Umbilical cord (tissue), 2 donors: Measurements from ENCODE around the gene ZNF611. TPM values are rescaled to one million over a fixed set of nuclear protein-coding genes. Genes with fewer than 3 reads are reported as not detected.
"Not testable (repeated sequence)": the region's sequence is repeated elsewhere in the genome, so short reads cannot be mapped to it uniquely, and the experiment has no call there.

Experiments used
- DNase-seq: peaks from one replicate; pipeline ENCODE4 v3.0.0-alpha.2; 2015; ENCODE audit warnings: low spot score
- total RNA-seq: library from RNA; depleted of rRNA; stranded (reverse); fragments of >200 nt; gene quantifications from one replicate; pipeline ENCODE4 v1.2.3, GENCODE V29; 2014; ENCODE audit warnings: low replicate concordance; ENCODE audit not compliant: insufficient read depth

The ZNF611 gene
- total RNA-seq, 1 donor from 2014 or later: 15.2 TPM

- DNase-seq: no peak
Observed at GRCh38 chr19:52716522-52716921, 18.3 kb downstream of the ZNF611 start.

- DNase-seq: not testable (repeated sequence)
Observed at GRCh38 chr19:52715902-52716301, 18.9 kb downstream of the ZNF611 start.

DNA sequence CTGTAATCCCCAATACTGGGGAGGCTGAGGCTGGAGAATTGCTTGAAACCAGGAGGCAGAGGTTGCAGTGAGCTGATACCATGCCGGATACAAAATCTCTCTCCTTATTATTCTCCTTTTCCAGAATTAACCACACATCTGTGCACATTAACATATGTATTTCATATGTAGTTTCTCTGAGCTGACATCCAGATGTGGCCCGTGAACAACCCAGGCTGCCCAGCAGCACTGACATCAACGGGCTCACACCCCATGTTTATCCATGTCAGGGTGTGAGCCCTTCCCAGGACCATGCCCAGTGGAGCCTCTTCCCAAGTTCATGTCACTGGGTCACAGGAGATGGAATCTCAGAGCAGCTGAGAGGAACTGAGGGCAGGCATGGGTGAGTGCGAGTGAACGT is 19.5 kb downstream of the ZNF611 start:
- not testable (repeated sequence) for DNase-seq

- not testable (repeated sequence) for DNase-seq
Observed at GRCh38 chr19:52713051-52713450, 21.8 kb downstream of the ZNF611 start.

- DNase-seq: not testable (repeated sequence)
Observed at GRCh38 chr19:52711661-52712060, 23.2 kb downstream of the ZNF611 start.

DNA sequence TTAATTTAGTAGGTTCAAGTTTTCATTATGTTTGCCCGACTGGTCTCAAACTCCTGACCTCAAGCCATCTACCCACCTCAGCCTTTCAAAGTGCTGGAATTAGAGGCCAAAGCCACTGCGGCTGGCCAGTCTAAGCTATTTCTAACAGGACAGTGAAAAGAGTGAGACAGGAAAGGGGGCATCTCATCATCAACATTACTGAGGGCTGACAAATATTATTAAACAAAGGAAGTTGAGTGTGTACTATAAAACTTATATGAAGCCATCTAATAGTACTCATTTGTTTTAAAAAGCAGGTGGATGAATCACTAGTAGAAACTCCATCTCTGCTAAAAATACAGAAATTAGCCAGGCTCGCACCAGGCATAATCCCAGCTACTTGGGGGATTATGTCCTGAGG is 24.3 kb downstream of the ZNF611 start:
- DNase-seq: no peak

DNA sequence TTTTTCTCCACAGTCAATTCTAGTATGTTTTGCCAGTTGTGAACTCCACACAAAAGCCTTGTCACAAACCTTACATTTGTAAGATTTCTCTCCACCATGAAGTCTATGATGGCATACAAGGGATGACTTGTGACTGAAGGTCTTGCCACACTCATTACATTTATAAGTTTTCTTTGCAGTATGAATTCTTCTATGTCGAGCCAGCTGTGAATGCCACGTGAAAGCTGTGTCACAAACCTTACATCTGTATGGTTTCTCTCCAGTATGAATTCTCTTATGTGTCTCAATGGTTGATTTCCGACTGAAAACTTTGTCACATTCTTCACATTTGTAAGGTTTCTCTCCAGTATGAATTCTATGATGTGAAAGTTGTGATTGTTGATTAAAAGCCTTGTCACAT is 29.2 kb downstream of the ZNF611 start:
- DNase-seq: not testable (repeated sequence)

- DNase-seq: no peak
Observed at GRCh38 chr19:52703917-52704316, 30.9 kb downstream of the ZNF611 start.

- no peak for DNase-seq
Observed at GRCh38 chr19:52700673-52701072, 34.2 kb downstream of the ZNF611 start.

GRCh38 chr19:52699555-52699954 is 35.3 kb downstream of the ZNF611 start:
- DNase-seq: not testable (repeated sequence)

DNA sequence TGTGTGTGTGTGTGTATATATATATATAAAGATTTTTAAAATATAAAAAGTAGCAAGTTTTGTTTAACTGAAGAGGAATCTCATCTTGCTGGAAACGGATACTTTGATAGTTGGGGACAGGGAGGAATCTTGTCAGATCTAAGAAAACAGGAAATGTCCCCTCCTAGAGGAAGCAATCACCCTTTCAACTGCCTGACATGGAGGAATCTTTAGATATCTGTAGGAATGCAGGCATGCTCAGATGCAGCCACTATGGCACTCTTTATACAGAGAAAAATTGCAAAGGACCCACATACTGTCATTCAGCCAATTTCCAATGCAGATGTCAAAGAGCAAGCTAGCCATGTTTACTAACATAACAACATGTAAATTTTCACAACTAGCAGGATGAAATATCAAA is 38.8 kb downstream of the ZNF611 start:
- DNase-seq: no peak

DNA sequence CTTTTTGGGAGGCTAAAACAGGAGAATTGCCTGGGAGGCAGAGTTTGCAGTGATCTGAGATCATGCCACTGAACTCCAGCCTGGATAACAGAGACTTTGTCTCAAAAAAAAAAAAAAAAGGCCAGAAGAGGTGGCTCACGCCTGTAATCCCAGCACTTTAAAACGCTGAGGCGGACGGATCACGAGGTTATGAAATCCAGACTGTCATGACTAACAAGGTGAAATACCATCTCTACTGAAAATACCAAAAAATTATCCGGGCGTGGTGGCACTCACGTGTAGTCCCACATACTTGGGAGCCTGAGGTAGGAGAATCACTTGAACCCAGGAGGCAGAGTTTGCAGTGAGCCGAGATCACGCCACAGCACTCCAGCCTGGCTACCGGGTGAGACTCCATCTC is 39.9 kb downstream of the ZNF611 start:
- DNase-seq: no peak

DNA sequence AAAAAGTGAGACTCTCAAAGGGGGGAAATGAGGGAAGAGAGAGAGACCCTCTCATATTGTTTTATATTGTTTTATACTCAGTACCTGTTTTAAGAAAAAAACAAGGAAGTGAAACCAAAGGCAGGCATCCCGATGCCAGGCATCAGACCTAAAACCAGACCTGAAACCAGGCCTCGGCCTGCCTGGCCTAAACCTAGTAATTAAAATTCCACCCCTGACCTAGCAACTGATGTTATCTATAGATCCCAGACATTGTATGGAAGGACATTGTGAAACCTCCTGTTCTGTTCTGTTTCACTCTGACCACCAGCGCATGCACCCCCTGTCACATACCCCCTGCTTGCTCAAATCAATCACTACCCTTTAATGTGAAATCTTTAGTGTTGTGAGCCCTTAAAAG is 40.6 kb downstream of the ZNF611 start:
- DNase-seq: not testable (repeated sequence)

DNA sequence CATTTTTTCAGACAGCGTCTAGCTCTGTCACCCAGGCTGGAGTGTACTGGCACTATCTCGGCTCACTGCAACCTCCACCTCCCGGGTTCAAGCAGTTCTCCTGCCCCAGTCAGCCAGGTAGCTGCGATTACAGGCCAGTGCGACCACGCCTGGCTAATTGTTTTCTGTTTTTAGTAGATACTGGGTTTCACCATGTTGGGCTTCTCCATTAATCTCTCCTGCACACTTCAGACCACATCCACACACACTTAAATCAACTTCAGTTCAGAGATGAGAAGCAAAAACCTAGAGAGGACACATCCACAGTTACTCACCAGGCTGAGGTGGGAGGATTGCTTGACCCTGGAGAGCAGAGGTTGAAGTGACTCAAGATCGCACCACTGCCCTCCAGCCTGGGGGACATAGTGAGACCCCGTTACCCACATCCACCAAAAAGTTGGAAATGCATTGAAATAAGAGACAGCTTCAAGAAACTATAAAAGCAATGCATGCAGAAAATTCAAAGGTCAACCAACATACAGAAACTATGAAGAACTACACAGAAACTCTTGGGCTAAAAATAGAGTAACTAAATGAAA is 42.3 kb downstream of the ZNF611 start:
- DNase-seq: no peak

DNA sequence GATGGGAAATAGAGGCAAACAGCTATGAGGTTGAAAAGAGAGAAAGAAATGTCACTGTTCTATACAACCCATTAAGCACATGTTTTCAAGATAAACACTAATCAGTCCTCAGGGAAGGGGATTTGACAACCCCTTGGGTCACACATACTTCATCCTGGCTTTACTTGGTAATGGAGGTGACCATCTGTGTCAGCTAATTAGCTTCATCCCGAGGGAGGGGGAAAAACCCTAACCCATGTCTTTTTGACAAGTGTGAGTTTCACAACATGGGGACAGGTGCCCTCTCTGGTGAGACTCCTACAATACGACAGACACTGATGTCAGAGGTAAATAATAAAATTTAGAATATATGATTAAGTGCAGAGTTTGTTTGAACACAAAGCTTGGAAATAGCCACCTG is 43.1 kb downstream of the ZNF611 start:
- no peak for DNase-seq

DNA sequence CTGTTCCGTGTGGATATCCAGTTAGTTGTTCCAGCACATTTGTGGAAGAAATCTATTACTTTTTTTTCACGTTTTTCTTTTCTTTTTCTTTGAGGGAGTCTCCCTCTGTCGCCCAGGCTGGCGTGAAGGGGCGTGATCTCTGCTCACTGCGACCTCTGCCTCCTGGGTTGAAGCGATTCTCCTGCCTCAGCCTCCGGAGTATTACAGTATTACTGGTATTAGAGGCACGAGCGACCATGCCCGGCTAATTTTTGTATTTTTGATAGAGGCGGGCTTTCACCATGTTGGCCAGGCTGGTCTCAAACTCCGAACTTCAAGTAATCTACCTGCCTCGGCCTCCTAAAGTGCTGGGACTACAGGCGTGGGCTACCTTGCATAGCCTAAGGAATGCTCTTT is 43.6 kb downstream of the ZNF611 start:
- no peak for DNase-seq

GRCh38 chr19:52690369-52691214 is 44.3 kb downstream of the ZNF611 start:
- peak; percentile 96 for DNase-seq

GRCh38 chr19:52689843-52690368 is 44.9 kb downstream of the ZNF611 start:
- no peak for DNase-seq

DNA sequence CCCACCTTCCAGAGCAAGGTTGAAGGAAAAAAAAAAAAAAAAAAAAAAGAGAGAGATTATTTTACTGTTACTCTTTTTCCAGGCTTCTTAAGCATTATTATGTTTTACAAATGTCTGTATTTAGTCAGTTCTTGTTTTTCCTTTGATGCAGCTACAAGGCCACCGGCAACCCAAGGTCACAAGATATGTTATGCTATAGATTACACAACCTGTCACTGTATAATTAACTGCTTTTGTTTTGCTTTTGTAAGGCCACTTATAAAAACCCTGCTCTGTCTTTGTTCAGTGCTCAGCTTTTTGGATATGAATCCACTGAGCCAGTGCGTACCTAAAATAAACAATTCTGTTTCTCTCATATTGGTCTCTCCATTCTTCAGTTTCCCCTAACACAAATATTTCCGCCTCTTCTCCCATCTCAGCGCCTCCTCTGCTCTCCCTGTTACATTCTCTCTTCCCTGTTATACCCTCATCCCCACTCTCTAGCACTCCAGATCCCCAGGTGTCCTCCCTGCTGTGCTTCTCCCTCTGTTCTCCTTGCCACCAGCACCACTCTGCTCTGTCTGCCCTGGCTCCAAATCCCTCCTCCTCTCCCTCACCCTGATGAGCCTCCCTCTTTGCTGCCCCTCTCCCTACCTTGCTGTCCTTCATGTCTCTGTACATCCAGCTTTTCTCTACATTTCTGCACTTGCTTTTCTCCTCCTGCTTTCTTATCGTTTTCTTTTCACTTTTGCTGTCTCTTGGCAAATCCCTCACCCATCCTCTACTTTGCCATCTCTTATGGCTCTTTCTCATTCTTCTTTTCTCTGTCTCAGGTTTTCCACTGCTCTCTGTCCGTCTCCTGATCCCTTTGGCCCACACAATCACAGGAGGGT is 45.7 kb downstream of the ZNF611 start:
- not testable (repeated sequence) for DNase-seq

- DNase-seq: no peak
Observed at GRCh38 chr19:52688335-52688734, 46.5 kb downstream of the ZNF611 start.

DNA sequence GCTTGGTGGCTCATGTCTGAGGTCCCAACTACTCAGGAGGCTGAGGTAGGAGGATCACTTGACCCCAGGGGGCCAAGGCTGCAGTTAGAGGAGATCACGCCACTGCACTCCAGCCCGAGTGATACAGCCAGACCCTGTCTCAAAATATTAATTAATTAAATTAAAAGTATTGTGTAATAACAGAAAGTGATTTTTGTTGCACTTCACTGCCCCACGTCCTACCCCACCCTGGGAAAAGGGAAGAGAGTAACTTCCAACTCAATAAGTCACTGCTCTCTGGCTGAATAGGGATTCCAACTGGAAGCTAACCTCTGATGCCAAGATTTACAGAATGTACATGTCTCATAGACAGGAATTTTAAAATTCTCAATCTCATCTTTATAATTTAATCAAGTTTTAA is 47.2 kb downstream of the ZNF611 start:
- DNase-seq: no peak

DNA sequence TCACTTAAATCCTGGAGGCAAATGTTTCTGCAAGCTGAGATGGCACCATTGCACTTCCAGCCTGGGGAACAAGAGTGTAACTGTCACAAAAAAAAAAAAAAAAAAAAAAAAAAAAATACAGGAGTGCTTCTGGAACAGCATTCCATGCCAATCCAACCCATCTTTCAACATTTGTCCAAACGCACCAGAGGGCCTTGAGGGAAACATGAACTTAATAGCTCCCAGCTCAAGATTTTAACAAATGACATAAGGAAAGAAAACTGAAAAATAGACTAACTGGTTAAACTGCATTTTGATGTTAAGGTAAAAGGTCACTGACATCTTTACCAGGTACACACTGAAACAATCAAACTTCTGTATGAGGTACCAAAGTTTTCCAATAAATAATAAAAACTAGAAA is 49.0 kb downstream of the ZNF611 start:
- no peak for DNase-seq
